Measurements from ENCODE around the gene MLANA. TPM values are rescaled to one million over a fixed set of nuclear protein-coding genes. Genes with fewer than 3 reads are reported as not detected.

MLANA gene
- total and polyA plus RNA-seq, 10 of the 15 experiments (the other 5 are each of a cell fraction or from before 2014, with no cell fraction given): 0.11 to 0.26 (median 0.13) TPM; not detected in 6

DNA sequence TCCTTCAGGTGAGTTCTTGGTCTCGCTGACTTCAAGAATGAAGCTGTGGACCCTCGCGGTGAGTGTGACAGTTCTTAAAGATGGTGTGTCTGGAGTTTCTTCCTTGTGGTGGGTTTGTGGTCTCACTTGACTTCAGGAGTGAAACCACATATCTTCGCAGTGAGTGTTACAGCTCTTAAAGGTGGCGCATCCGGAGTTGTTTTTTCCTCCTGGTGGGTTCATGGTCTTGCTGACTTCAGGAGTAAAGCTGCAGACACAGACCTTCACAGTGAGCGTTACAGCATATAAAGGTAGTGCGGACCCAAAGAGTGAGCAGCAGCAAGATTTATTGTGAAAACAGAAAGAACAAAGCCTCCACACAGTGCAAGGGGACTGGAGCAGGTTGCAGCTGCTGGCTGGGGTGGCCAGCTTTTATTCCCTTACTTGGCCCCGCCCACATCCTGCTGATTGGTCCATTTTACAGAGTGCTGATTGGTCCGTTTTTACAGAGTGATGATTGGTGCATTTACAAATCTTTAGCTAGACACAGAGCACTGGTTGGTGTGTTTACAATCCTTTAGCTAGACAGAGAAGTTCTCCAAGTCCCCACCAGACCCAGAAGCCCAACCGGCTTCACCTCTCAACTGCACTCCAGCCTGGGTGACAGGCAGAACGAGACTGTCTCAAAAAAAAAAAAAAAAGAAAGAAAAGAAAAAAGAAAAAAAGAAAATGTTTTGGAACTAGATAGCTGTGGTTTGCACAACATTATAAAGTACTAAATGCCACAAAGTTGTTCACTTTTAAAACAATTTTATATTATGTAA lies 48.7 kb upstream of the MLANA start:
- peak; percentile 6; the same call in 1 of the 3 replicates for ATAC-seq
- H3K36me3 ChIP-seq (ENCODE audit: control insufficient read depth in 2 of 2, insufficient read depth in 2 of 2, low read length in 1 of 2): no peaks in the 10 kb centered on the region
- peak overlapping the region; percentile 44; the same call in 1 of the 2 replicates for H2AFZ ChIP-seq (ENCODE audit: control insufficient read depth, low read depth, low read length)
- no peak for DNase-seq (ENCODE audit: low read depth, low spot score)
- H3K27ac ChIP-seq (ENCODE audit: control insufficient read depth, insufficient read depth): no peak overlapping the region
- in situ Hi-C loops (cut with MboI) (no loop called here), intact Hi-C loops (cut with micrococcal nuclease; ENCODE audit: unreplicated experiment) (no loop called here)
- H3K4me1 ChIP-seq (ENCODE audit: control insufficient read depth, insufficient read depth, low read length): peaks cover 43% of the 10 kb centered on the region
- BruUV-seq (replicated peaks): no TSS peak
- CTCF ChIA-PET: interaction anchor here (0.7 to 4.6 kb wide), 9 partner anchors 9 to 213 kb away, joined by 3 to 53 read pairs (median 4); partner anchors contain the start of gene ERMP1
- no peaks in the 10 kb centered on the region for H3K79me2 ChIP-seq (ENCODE audit: control insufficient read depth, insufficient read depth, low read length)
- no peak overlapping the region for H3K4me3 ChIP-seq
- no peak overlapping the region for H3K9ac ChIP-seq (ENCODE audit: control insufficient read depth, insufficient read depth, low read length)
- H3K9me3 ChIP-seq (replicated peaks; ENCODE audit: control insufficient read depth, insufficient read depth, low read length): peaks cover 3% of the 10 kb centered on the region; the same call in 2 of the 3 replicates
- H4K20me1 ChIP-seq (ENCODE audit: control insufficient read depth, insufficient read depth): no peaks in the 10 kb centered on the region
- SMC1A ChIA-PET (ENCODE audit: uncharacterized antibody, unreplicated experiment): interaction anchor here (0.9 to 4.7 kb wide), 10 partner anchors 10 to 74 kb away, joined by 3 to 75 read pairs (median 4); partner anchors contain the start of gene ERMP1
- peak overlapping the region; percentile 35 for H3K4me2 ChIP-seq (ENCODE audit: control insufficient read depth, insufficient read depth)
- POLR2A ChIA-PET: interaction anchor here (0.6 to 3.3 kb wide), 9 partner anchors 9 to 783 kb away, joined by 3 to 14 read pairs (median 7); partner anchors contain the start of gene ERMP1
- H3K27me3 ChIP-seq (replicated peaks in 1 of 2; ENCODE audit: control insufficient read depth in 2 of 2, insufficient read depth in 2 of 2, low read length in 1 of 2): no peaks in the 10 kb centered on the region
- RAD21 ChIA-PET (ENCODE audit: unreplicated experiment): interaction anchor here (0.5 to 4.0 kb wide), 11 partner anchors 9 to 233 kb away, joined by 3 to 42 read pairs (median 4); partner anchors contain the start of gene ERMP1
- no peak for FAIRE-seq
- WGBS (ENCODE audit: insufficient coverage, insufficient replicate concordance, low lambda C conversion rate, missing lambda C conversion rate): 69% methylated on average over 11 of the region's 12 CpGs
- TF ChIP-seq FOXK2 (IDR thresholded peaks at IDR 0.05) (no peak), POLR2AphosphoS5 (IDR thresholded peaks at IDR 0.05; ENCODE audit: low read length) (peak; percentile 39; the same call in 1 of the 2 replicates), CEBPZ (IDR thresholded peaks at IDR 0.05; ENCODE audit: low read depth, low read length) (no peak), MTA2 (IDR thresholded peaks at IDR 0.05; ENCODE audit: low read depth) (peak; percentile 55), NBN (IDR thresholded peaks at IDR 0.05) (peak; percentile 42; the same call in 1 of the 2 replicates), IKZF2 (IDR thresholded peaks at IDR 0.05) (peak; percentile 61 to 68; a peak in 3 of 4 replicates), NFYB (IDR thresholded peaks at IDR 0.05; ENCODE audit: insufficient read depth, low read depth, low read length) (peak; percentile 91), SP1 (IDR thresholded peaks at IDR 0.05; ENCODE audit: low read depth, low read length) (peak; percentile 20), TCF12 (IDR thresholded peaks at IDR 0.05; ENCODE audit: low read depth, low read length) (no peak), DPF2 (IDR thresholded peaks at IDR 0.05) (0 out of 2 replicates have a peak, but pooled peaks have one; percentile 41), RUNX3 (IDR thresholded peaks at IDR 0.05; ENCODE audit: low read length) (peak; percentile 79), EED (IDR thresholded peaks at IDR 0.05; ENCODE audit: low read depth) (0 out of 2 replicates have a peak, but pooled peaks have one; percentile 27)
- TF ChIP-seq, protein P1, sequence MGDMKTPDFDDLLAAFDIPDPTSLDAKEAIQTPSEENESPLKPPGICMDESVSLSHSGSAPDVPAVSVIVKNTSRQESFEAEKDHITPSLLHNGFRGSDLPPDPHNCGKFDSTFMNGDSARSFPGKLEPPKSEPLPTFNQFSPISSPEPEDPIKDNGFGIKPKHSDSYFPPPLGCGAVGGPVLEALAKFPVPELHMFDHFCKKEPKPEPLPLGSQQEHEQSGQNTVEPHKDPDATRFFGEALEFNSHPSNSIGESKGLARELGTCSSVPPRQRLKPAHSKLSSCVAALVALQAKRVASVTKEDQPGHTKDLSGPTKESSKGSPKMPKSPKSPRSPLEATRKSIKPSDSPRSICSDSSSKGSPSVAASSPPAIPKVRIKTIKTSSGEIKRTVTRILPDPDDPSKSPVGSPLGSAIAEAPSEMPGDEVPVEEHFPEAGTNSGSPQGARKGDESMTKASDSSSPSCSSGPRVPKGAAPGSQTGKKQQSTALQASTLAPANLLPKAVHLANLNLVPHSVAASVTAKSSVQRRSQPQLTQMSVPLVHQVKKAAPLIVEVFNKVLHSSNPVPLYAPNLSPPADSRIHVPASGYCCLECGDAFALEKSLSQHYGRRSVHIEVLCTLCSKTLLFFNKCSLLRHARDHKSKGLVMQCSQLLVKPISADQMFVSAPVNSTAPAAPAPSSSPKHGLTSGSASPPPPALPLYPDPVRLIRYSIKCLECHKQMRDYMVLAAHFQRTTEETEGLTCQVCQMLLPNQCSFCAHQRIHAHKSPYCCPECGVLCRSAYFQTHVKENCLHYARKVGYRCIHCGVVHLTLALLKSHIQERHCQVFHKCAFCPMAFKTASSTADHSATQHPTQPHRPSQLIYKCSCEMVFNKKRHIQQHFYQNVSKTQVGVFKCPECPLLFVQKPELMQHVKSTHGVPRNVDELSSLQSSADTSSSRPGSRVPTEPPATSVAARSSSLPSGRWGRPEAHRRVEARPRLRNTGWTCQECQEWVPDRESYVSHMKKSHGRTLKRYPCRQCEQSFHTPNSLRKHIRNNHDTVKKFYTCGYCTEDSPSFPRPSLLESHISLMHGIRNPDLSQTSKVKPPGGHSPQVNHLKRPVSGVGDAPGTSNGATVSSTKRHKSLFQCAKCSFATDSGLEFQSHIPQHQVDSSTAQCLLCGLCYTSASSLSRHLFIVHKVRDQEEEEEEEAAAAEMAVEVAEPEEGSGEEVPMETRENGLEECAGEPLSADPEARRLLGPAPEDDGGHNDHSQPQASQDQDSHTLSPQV (IDR thresholded peaks at IDR 0.05): no peak
- TF ChIP-seq, protein P2, sequence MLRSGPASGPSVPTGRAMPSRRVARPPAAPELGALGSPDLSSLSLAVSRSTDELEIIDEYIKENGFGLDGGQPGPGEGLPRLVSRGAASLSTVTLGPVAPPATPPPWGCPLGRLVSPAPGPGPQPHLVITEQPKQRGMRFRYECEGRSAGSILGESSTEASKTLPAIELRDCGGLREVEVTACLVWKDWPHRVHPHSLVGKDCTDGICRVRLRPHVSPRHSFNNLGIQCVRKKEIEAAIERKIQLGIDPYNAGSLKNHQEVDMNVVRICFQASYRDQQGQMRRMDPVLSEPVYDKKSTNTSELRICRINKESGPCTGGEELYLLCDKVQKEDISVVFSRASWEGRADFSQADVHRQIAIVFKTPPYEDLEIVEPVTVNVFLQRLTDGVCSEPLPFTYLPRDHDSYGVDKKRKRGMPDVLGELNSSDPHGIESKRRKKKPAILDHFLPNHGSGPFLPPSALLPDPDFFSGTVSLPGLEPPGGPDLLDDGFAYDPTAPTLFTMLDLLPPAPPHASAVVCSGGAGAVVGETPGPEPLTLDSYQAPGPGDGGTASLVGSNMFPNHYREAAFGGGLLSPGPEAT (IDR thresholded peaks at IDR 0.05; ENCODE audit: low read depth): peak; percentile 34; the same call in 1 of the 2 replicates
